ENCODE measurements around the gene KLLN. TPM values are rescaled to one million over a fixed set of nuclear protein-coding genes. Genes with fewer than 3 reads are reported as not detected.
A peak's percentile ranks its signal among the peaks of the same experiment; 100 is the strongest.

KLLN gene
- total RNA-seq, 1 experiment from 2014 or later: 1.3 TPM

DNA sequence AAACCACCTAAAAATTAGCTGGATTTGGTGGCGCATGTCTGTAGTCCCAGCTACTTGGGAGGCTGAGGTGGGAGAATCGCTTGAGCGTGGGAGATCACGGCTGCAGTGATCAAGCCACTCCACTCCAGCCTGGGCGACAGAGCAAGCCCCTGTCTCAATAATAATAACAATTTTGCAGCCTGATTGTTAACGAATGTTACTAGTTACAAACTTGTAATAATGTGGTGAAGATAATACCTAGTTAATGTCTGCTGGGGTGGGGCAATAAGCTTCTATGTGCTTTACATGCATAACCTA, 44.1 kb downstream of the KLLN start:
- in situ Hi-C loops (cut with HindIII; ENCODE audit: low pct_unique_long_range_greater_than_20kb, low sequenced_read_pairs): no loop called here
- no TSS peak for BruUV-seq (replicated peaks)
- peaks cover 7% of the 10 kb centered on the region for H3K36me3 ChIP-seq (ENCODE audit: control insufficient read depth, insufficient read depth, low read length)
- H3K4me3 ChIP-seq (ENCODE audit: low read depth in 2 of 2, low read length in 2 of 2): peak overlapping the region in 1 of 2 experiments; percentile 89; a peak in 2 of 4 replicates
- H3K9me3 ChIP-seq (ENCODE audit: control insufficient read depth, insufficient read depth, low read depth, low read length): no peaks in the 10 kb centered on the region
- ChIA-PET CTCF (interaction anchor here (0.6 kb wide), 1 partner anchor 277 kb away, joined by 7 read pairs; no protein-coding TSS in a partner anchor), POLR2A (interaction anchor here (0.6 to 0.7 kb wide), 2 partner anchors 252 to 567 kb away, joined by 4 to 7 read pairs; no protein-coding TSS in a partner anchor)
- DNase-seq (ENCODE audit: low read depth, low spot score) (no peak), ATAC-seq (no peak)
- intact Hi-C loops (cut with micrococcal nuclease; ENCODE audit: unreplicated experiment): no loop called here
- peaks cover 17% of the 10 kb centered on the region for H3K4me1 ChIP-seq (ENCODE audit: control insufficient read depth, insufficient read depth, low read length)
- no peaks in the 10 kb centered on the region for H3K27me3 ChIP-seq (ENCODE audit: control insufficient read depth, insufficient read depth, low read length)
- peak overlapping the region; percentile 99; the same call in 1 of the 2 replicates for H3K27ac ChIP-seq (ENCODE audit: low read length)
- no peak for TF ChIP-seq POLR2AphosphoS5 (IDR thresholded peaks at IDR 0.05; ENCODE audit: low read depth, low read length)
- TF ChIP-seq, protein P1, sequence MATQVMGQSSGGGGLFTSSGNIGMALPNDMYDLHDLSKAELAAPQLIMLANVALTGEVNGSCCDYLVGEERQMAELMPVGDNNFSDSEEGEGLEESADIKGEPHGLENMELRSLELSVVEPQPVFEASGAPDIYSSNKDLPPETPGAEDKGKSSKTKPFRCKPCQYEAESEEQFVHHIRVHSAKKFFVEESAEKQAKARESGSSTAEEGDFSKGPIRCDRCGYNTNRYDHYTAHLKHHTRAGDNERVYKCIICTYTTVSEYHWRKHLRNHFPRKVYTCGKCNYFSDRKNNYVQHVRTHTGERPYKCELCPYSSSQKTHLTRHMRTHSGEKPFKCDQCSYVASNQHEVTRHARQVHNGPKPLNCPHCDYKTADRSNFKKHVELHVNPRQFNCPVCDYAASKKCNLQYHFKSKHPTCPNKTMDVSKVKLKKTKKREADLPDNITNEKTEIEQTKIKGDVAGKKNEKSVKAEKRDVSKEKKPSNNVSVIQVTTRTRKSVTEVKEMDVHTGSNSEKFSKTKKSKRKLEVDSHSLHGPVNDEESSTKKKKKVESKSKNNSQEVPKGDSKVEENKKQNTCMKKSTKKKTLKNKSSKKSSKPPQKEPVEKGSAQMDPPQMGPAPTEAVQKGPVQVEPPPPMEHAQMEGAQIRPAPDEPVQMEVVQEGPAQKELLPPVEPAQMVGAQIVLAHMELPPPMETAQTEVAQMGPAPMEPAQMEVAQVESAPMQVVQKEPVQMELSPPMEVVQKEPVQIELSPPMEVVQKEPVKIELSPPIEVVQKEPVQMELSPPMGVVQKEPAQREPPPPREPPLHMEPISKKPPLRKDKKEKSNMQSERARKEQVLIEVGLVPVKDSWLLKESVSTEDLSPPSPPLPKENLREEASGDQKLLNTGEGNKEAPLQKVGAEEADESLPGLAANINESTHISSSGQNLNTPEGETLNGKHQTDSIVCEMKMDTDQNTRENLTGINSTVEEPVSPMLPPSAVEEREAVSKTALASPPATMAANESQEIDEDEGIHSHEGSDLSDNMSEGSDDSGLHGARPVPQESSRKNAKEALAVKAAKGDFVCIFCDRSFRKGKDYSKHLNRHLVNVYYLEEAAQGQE (IDR thresholded peaks at IDR 0.05; ENCODE audit: insufficient read depth in 1 of 2, low read depth in 2 of 2, low read length in 1 of 2): no peak
- no peak for TF ChIP-seq TCF7L2 (IDR thresholded peaks at IDR 0.05; ENCODE audit: low read depth, low read length)
- TF ChIP-seq, protein P2, sequence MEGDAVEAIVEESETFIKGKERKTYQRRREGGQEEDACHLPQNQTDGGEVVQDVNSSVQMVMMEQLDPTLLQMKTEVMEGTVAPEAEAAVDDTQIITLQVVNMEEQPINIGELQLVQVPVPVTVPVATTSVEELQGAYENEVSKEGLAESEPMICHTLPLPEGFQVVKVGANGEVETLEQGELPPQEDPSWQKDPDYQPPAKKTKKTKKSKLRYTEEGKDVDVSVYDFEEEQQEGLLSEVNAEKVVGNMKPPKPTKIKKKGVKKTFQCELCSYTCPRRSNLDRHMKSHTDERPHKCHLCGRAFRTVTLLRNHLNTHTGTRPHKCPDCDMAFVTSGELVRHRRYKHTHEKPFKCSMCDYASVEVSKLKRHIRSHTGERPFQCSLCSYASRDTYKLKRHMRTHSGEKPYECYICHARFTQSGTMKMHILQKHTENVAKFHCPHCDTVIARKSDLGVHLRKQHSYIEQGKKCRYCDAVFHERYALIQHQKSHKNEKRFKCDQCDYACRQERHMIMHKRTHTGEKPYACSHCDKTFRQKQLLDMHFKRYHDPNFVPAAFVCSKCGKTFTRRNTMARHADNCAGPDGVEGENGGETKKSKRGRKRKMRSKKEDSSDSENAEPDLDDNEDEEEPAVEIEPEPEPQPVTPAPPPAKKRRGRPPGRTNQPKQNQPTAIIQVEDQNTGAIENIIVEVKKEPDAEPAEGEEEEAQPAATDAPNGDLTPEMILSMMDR (IDR thresholded peaks at IDR 0.05): no peak

GRCh38 chr10:87818505-87819288, 44.6 kb downstream of the KLLN start:
- DNase-seq (ENCODE audit: low read depth, low spot score) (peak; percentile 8), ATAC-seq (peak; percentile 66)
- no peaks in the 10 kb centered on the region for H3K27me3 ChIP-seq (ENCODE audit: control insufficient read depth, insufficient read depth, low read length)
- intact Hi-C loops (cut with micrococcal nuclease; ENCODE audit: unreplicated experiment) (no loop called here), in situ Hi-C loops (cut with HindIII; ENCODE audit: low pct_unique_long_range_greater_than_20kb, low sequenced_read_pairs) (no loop called here)
- TSS peak; percentile 86 for BruUV-seq (replicated peaks)
- H3K4me1 ChIP-seq (ENCODE audit: control insufficient read depth, insufficient read depth, low read length): peaks cover 17% of the 10 kb centered on the region
- CTCF ChIA-PET: interaction anchor here (0.6 to 1.0 kb wide), 2 partner anchors 278 to 571 kb away, joined by 3 to 7 read pairs; no protein-coding TSS in a partner anchor
- H3K36me3 ChIP-seq (ENCODE audit: control insufficient read depth, insufficient read depth, low read length): peaks cover 12% of the 10 kb centered on the region
- H3K27ac ChIP-seq (ENCODE audit: low read length): peak overlapping the region; percentile 99
- peak overlapping the region; percentile 89 to 96 for H3K4me3 ChIP-seq (ENCODE audit: low read depth in 2 of 2, low read length in 2 of 2)
- H3K9me3 ChIP-seq (ENCODE audit: control insufficient read depth, insufficient read depth, low read depth, low read length): no peaks in the 10 kb centered on the region
- POLR2A ChIA-PET: interaction anchor here (0.6 kb wide), 1 partner anchor 567 kb away, joined by 7 read pairs; no protein-coding TSS in a partner anchor
- TF ChIP-seq, protein P2 (IDR thresholded peaks at IDR 0.05): peak; percentile 0; the same call in 1 of the 2 replicates
- no peak for TF ChIP-seq SIN3A (IDR thresholded peaks at IDR 0.05; ENCODE audit: borderline replicate concordance, insufficient read depth, low read depth, low read length)
